PC-9 (cell line): ENCODE data around the gene DSTN. TPM values are rescaled to one million over a fixed set of nuclear protein-coding genes. Genes with fewer than 3 reads are reported as not detected.

Source experiments
- BruUV-seq: library from RNA; stranded (reverse); fragments of 400-500 nt; replicated peaks from 2 replicates; lab custom pipeline; 2021; lab: Mats Ljungman, UMichigan
- CTCF ChIA-PET: fragments of 300-600 bp; sonication (Branson Sonifier 250); formaldehyde crosslinking; loops from one replicate; lab custom pipeline; 2022; ENCODE audit warnings: antibody characterized with exemption; lab: Charles Lee
- POLR2A ChIA-PET: fragments of 300-600 bp; sonication (Branson Sonifier 250); formaldehyde crosslinking; loops from one replicate; lab custom pipeline; 2022; ENCODE audit warnings: antibody characterized with exemption; ENCODE audit not compliant: unreplicated experiment; lab: Charles Lee
- DNase-seq, 2 experiments: peaks; one replicate each; pipeline versions ENCODE4 v3.0.0 to v3.0.0-alpha.2; 2015 to 2022; ENCODE audit warnings: mixed read lengths in 1 of 2
- H2AFZ ChIP-seq: fragments of 200-600 bp; sonication (generic); 2 replicates; pipeline ENCODE4 v1.8.1; 2017; ENCODE audit warnings: antibody characterized with exemption
- H3F3A ChIP-seq: fragments of 200-600 bp; sonication (generic); 2 replicates; pipeline ENCODE4 v1.8.1; 2017; ENCODE audit warnings: antibody characterized with exemption, mild to moderate bottlenecking, low read depth; ENCODE audit not compliant: insufficient read depth
- H3K27ac ChIP-seq: fragments of 200-600 bp; sonication (generic); 2 replicates; pipeline ENCODE4 v1.6.1; 2016; ENCODE audit warnings: mixed run types
- H3K27me3 ChIP-seq: fragments of 200-600 bp; sonication (generic); 2 replicates; pipeline ENCODE4 v1.6.1; 2016; ENCODE audit warnings: low read depth, mixed run types; ENCODE audit not compliant: insufficient read depth
- H3K36me3 ChIP-seq: fragments of 200-600 bp; sonication (generic); 2 replicates; pipeline ENCODE4 v1.6.1; 2016; ENCODE audit warnings: low read depth, mixed run types
- H3K4me1 ChIP-seq: fragments of 200-600 bp; sonication (generic); replicated peaks from 2 replicates; pipeline ENCODE4 v1.6.1; 2016; ENCODE audit warnings: mixed run types; ENCODE audit not compliant: insufficient read depth
- H3K4me2 ChIP-seq: fragments of 200-600 bp; sonication (generic); 2 replicates; pipeline ENCODE4 v1.6.1; 2017; ENCODE audit warnings: mixed run types
- H3K4me3 ChIP-seq: fragments of 200-600 bp; sonication (generic); 2 replicates; pipeline ENCODE4 v1.6.1; 2016; ENCODE audit warnings: mixed run types
- H3K79me2 ChIP-seq: fragments of 200-600 bp; sonication (generic); 2 replicates; pipeline ENCODE4 v1.6.1; 2017; ENCODE audit warnings: low read depth, mixed run types
- H3K9me2 ChIP-seq: fragments of 200-600 bp; sonication (generic); 2 replicates; pipeline ENCODE4 v1.8.1; 2017; ENCODE audit warnings: mild to moderate bottlenecking; ENCODE audit not compliant: insufficient read depth
- H3K9me3 ChIP-seq: fragments of 200-600 bp; sonication (generic); 2 replicates; pipeline ENCODE4 v1.8.1; 2016; ENCODE audit warnings: low read depth; ENCODE audit not compliant: insufficient read depth
- H4K20me1 ChIP-seq: fragments of 200-600 bp; sonication (generic); 2 replicates; pipeline ENCODE4 v1.8.1; 2017; ENCODE audit not compliant: insufficient read depth
- CTCF ChIP-seq: fragments of 200-600 bp; sonication (generic); conservative IDR thresholded peaks from 2 replicates; pipeline ENCODE4 v1.6.1; 2017; ENCODE audit warnings: mixed run types, antibody characterized with exemption, mild to moderate bottlenecking, moderate library complexity
- EZH2 ChIP-seq: fragments of 200-600 bp; sonication (generic); IDR thresholded peaks from 2 replicates; pipeline ENCODE4 v1.8.0; 2017; ENCODE audit warnings: antibody characterized with exemption, low read depth
- intact Hi-C: fragments of 100-400 bp; cut with micrococcal nuclease; formaldehyde crosslinking; loops from one replicate; pipeline ENCODE4 v1.10.0; 2022; ENCODE audit not compliant: unreplicated experiment
- total RNA-seq: library from RNA; stranded (reverse); gene quantifications from 2 replicates; pipeline ENCODE4 v1.2.3, GENCODE V29; 2021

The DSTN gene
- total RNA-seq, 1 experiment from 2014 or later: 366 TPM

- TF ChIP-seq CTCF: no peak
- TF ChIP-seq EZH2: no peak
Observed at GRCh38 chr20:17558154-17558940, 11.5 kb upstream of the DSTN start.

GRCh38 chr20:17558941-17559304 is 11.0 kb upstream of the DSTN start:
- H3K4me3 ChIP-seq: peak overlapping the region; percentile 51; the same call in 1 of the 2 replicates
- H3K79me2 ChIP-seq: peaks cover 15% of the 10 kb centered on the region; the same call in 1 of the 2 replicates
- no peaks in the 10 kb centered on the region for H3K27me3 ChIP-seq
- POLR2A ChIA-PET: interaction anchor here (4.5 kb wide), 1 partner anchor 11 kb away, joined by 78 read pairs; the partner anchor contains the start of gene DSTN
- H3K36me3 ChIP-seq: no peaks in the 10 kb centered on the region
- peak overlapping the region; percentile 92 for H3K27ac ChIP-seq
- BruUV-seq: no TSS peak
- CTCF ChIA-PET: interaction anchor here (0.6 kb wide), 1 partner anchor 94 kb away, joined by 3 read pairs; no protein-coding TSS in a partner anchor
- H4K20me1 ChIP-seq: no peaks in the 10 kb centered on the region
- H3K9me2 ChIP-seq: no peaks in the 10 kb centered on the region
- no peak for DNase-seq
- peak overlapping the region; percentile 84 for H3K4me2 ChIP-seq
- TF ChIP-seq EZH2 (no peak), CTCF (no peak)
- intact Hi-C loops: loop anchor here (5.0 to 10.0 kb wide), 3 partner anchors 33 to 286 kb away; partner anchors contain the start of gene RRBP1
- peaks cover 88% of the 10 kb centered on the region for H3K4me1 ChIP-seq
- H3F3A ChIP-seq: peaks cover 59% of the 10 kb centered on the region
- H3K9me3 ChIP-seq: no peaks in the 10 kb centered on the region
- H2AFZ ChIP-seq: no peak overlapping the region

More at GRCh38 chr20:17558154-17558940, 11.5 kb upstream of the DSTN start:
- H3K36me3 ChIP-seq: no peaks in the 10 kb centered on the region
- CTCF ChIA-PET: no interaction called here
- no peaks in the 10 kb centered on the region for H3K27me3 ChIP-seq
- POLR2A ChIA-PET: interaction anchor here (0.6 to 4.5 kb wide), 3 partner anchors 12 to 950 kb away, joined by 4 to 78 read pairs (median 14); partner anchors contain the start of genes DSTN and SEC23B
- no peaks in the 10 kb centered on the region for H3K9me2 ChIP-seq
- no peak overlapping the region for H2AFZ ChIP-seq
- peak overlapping the region; percentile 51 for H3K4me3 ChIP-seq
- intact Hi-C loops: loop anchor here (5.0 to 10.0 kb wide), 3 partner anchors 34 to 286 kb away; partner anchors contain the start of gene RRBP1
- peak overlapping the region; percentile 92 for H3K27ac ChIP-seq
- peak overlapping the region; percentile 84 for H3K4me2 ChIP-seq
- no peaks in the 10 kb centered on the region for H4K20me1 ChIP-seq
- H3F3A ChIP-seq: peaks cover 59% of the 10 kb centered on the region
- H3K4me1 ChIP-seq: peaks cover 82% of the 10 kb centered on the region
- H3K9me3 ChIP-seq: no peaks in the 10 kb centered on the region
- H3K79me2 ChIP-seq: peaks cover 17% of the 10 kb centered on the region; the same call in 1 of the 2 replicates
- TSS peak; percentile 78 for BruUV-seq
- DNase-seq: peak; percentile 74 to 90

GRCh38 chr20:17559338-17559737 is 10.5 kb upstream of the DSTN start:
- peak overlapping the region; percentile 92 for H3K27ac ChIP-seq
- H3K27me3 ChIP-seq: no peaks in the 10 kb centered on the region
- peaks cover 11% of the 10 kb centered on the region; the same call in 1 of the 2 replicates for H3K79me2 ChIP-seq
- H3K36me3 ChIP-seq: no peaks in the 10 kb centered on the region
- no peaks in the 10 kb centered on the region for H3K9me3 ChIP-seq
- no peaks in the 10 kb centered on the region for H4K20me1 ChIP-seq
- DNase-seq: no peak
- H3K4me3 ChIP-seq: peak overlapping the region; percentile 51; the same call in 1 of the 2 replicates
- H2AFZ ChIP-seq: no peak overlapping the region
- ChIA-PET CTCF (interaction anchor here (0.6 kb wide), 1 partner anchor 93 kb away, joined by 3 read pairs; no protein-coding TSS in a partner anchor), POLR2A (interaction anchor here (4.5 kb wide), 1 partner anchor 11 kb away, joined by 78 read pairs; the partner anchor contains the start of gene DSTN)
- H3K9me2 ChIP-seq: no peaks in the 10 kb centered on the region
- H3F3A ChIP-seq: peaks cover 59% of the 10 kb centered on the region
- H3K4me1 ChIP-seq: peaks cover 90% of the 10 kb centered on the region
- intact Hi-C loops: loop anchor here (5.0 to 10.0 kb wide), 3 partner anchors 33 to 285 kb away; partner anchors contain the start of gene RRBP1
- H3K4me2 ChIP-seq: peak overlapping the region; percentile 84
- no TSS peak for BruUV-seq
- no peak for TF ChIP-seq EZH2
- no peak for TF ChIP-seq CTCF
